Heart right ventricle (tissue), 16 donors: ENCODE data around the gene CHD6. TPM values are rescaled to one million over a fixed set of nuclear protein-coding genes. Genes with fewer than 3 reads are reported as not detected.
A peak's percentile ranks its signal among the peaks of the same experiment; 100 is the strongest.

ENCODE experiments used
- ATAC-seq, 8 donors: fragments of 200-7000 bp; cut with Tn5 transposase; one replicate each; pipeline ENCODE4 v1.9.1; 2020; ENCODE audit warnings: mild to moderate bottlenecking in 8 of 8, moderate library complexity in 8 of 8, moderate number of reproducible peaks in 1 of 8
- DNase-seq, 2 donors: peaks; one replicate each; pipeline ENCODE4 v3.0.0-alpha.2; 2020
- H3K27ac ChIP-seq, 10 donors: fragments of 200-600 bp; sonication (generic) in 2 of 10; one replicate each; pipeline versions ENCODE4 v1.5.0 to v1.8.0; 2020 to 2022; ENCODE audit warnings: mild to moderate bottlenecking in 3 of 10
- H3K27me3 ChIP-seq, 7 donors: fragments of 200-600 bp; one replicate each; pipeline ENCODE4 v1.8.0; 2021 to 2022; ENCODE audit warnings: mild to moderate bottlenecking in 2 of 7
- H3K36me3 ChIP-seq, 9 donors: fragments of 200-600 bp; sonication (generic) in 1 of 9; one replicate each; pipeline versions ENCODE4 v1.5.0 to v1.8.0; 2020 to 2022; ENCODE audit warnings: mild to moderate bottlenecking in 2 of 9
- H3K4me1 ChIP-seq, 9 donors: fragments of 200-600 bp; sonication (generic) in 1 of 9; one replicate each; pipeline versions ENCODE4 v1.5.0 to v1.8.0; 2020 to 2022; ENCODE audit warnings: mild to moderate bottlenecking in 4 of 9
- H3K4me3 ChIP-seq, 10 donors: fragments of 200-600 bp; sonication (generic) in 2 of 10; one replicate each; pipeline versions ENCODE4 v1.5.0 to v1.8.0; 2020 to 2022; ENCODE audit warnings: mild to moderate bottlenecking in 7 of 10, moderate library complexity in 2 of 10
- H3K9me3 ChIP-seq, 11 donors: fragments of 200-600 bp in 10 of 11; sonication (generic) in 2 of 11; one replicate each; pipeline versions ENCODE4 v1.5.0 to v1.8.0; 2013 to 2022; ENCODE audit warnings: mild to moderate bottlenecking in 2 of 11, control low read depth in 1 of 11, moderate library complexity in 1 of 11
- WGBS, 2 donors: extraction: QIAGEN DNeasy Blood & Tissue Kit; methylation state at CpG; one replicate each; pipeline ENCODE4 v1.1.7; 2013; ENCODE audit warnings: inconsistent platforms in 1 of 2; 5-methylcytosine and 5-hydroxymethylcytosine counted together
- intact Hi-C, 10 donors: fragments of 100-400 bp; cut with DNase I; formaldehyde crosslinking; loops; one replicate each; pipeline versions ENCODE4 v1.11.1 to v1.14.2; 2022
- polyA plus RNA-seq, 2 donors: library from polyadenylated mRNA; stranded (reverse); fragments of 200-250 nt; gene quantifications; one replicate each; pipeline ENCODE4 v1.2.3, GENCODE V29; 2013
- total RNA-seq, 10 donors: library from RNA; stranded (reverse); fragmentation: NEBNext Ultra II Directional in 3 of 10; extraction: Animal tissue kit (Norgen Biotek cat#: 25700) in 3 of 10; gene quantifications; one replicate each; pipeline versions ENCODE4 v1.2.1 to v1.2.4, GENCODE V29; 2021 to 2023
- TF ChIP-seq, protein P1 (sequence below), 9 donors: fragments of 200-600 bp; sonication (generic) in 2 of 9; IDR thresholded peaks; one replicate each; pipeline versions ENCODE4 v1.5.0 to v1.8.0; 2021 to 2022; ENCODE audit warnings: antibody characterized with exemption in 9 of 9, mild to moderate bottlenecking in 5 of 9, moderate library complexity in 1 of 9
- donor health status: Arrhythmogenic right ventricular cardiomyopathy.
- donor health status: ischemic (EF 13 %, LVEDD 7.1; RV severe dilation, severe dysfunction).
- donor health status: healthy with polysubstance abuse.
- donor health status: DM: no; HTN: yes; CAD: no.
- donor health status: DM: no; HTN: no; CAD: no.
- donor health status: ischemic (EF 25% LVEDD 6.9; RV normal size, moderate dysfunction).
- donor health status: ischemic (EF 25% LVEDD 5.7; RV mildly dilated, moderate dysfunction).
- donor health status: healthy.
- donor health status: DM: yes; HTN: yes; CAD: no.
- donor health status: Ischemic cardiomyopathy.
- donor health status: ischemic (EF 35%, LVEDD 5.7; RV mildly dilated, moderate dysfunction).
- donor health status: nonischemic (EF 11% LVEDD 7.7; RV severe dilation, severe dysfunction).
- donor health status: DM: yes; HTN: yes; CAD: no.
- donor health status: PGD.
- donor health status: ischemic (EF 29% LVEDD 5.4; RV normal size, mild dysfunction).
- donor health status: nonischemic (EF 23%, LVEDD 6.1; RV moderate dilation, normal function).

CHD6 gene
- total and polyA plus RNA-seq, 12 donors: 3.0 to 52.9 (median 39.5) TPM

DNA sequence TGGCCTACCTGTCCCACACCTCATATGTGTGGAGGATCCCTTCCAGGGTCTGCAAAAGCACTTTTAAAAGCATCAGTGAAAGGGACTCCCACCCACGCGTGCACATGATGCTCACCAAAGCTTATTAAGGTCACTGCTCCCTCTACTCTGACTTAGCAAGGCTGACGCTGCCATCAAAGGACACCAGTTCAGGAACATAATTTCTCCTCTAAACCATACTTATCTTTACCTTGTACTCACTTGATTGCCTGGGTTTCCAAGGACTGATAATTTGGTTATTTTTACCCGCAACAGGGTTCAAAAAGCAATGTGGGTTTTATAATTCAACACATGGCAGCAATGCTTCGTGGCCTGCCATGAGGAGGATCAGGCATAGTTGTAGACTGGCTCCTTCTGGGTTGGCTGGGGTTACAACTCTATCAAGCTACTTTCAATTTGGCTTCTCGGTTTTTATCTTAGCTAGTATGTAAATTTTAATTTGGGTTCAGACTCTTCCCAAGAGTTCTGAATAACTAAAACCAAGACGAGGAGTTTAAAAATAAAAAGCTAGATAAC lies 199.4 kb downstream of the CHD6 start:
- TF ChIP-seq, protein P1, sequence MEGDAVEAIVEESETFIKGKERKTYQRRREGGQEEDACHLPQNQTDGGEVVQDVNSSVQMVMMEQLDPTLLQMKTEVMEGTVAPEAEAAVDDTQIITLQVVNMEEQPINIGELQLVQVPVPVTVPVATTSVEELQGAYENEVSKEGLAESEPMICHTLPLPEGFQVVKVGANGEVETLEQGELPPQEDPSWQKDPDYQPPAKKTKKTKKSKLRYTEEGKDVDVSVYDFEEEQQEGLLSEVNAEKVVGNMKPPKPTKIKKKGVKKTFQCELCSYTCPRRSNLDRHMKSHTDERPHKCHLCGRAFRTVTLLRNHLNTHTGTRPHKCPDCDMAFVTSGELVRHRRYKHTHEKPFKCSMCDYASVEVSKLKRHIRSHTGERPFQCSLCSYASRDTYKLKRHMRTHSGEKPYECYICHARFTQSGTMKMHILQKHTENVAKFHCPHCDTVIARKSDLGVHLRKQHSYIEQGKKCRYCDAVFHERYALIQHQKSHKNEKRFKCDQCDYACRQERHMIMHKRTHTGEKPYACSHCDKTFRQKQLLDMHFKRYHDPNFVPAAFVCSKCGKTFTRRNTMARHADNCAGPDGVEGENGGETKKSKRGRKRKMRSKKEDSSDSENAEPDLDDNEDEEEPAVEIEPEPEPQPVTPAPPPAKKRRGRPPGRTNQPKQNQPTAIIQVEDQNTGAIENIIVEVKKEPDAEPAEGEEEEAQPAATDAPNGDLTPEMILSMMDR (IDR thresholded peaks at IDR 0.05): no peak
- intact Hi-C loops: loop anchor here in 4 of 10 donors (10.0 kb wide), 2 partner anchors 276 to 284 kb away; partner anchors contain the start of gene PLCG1 (in 3 of the 4)
- Histone ChIP-seq H3K27me3 (no peaks in the 10 kb centered on the region), H3K27ac (peak overlapping the region in 6 of 10 donors; percentile 19 to 64 (median 49)), H3K9me3 (no peaks in the 10 kb centered on the region), H3K4me3 (no peak overlapping the region), H3K4me1 (peaks cover 0 to 7% (median 0%) of the 10 kb centered on the region in 9 donors), H3K36me3 (peaks cover 3 to 100% (median 75%) of the 10 kb centered on the region in 9 donors)
- DNase-seq (no peak), ATAC-seq (peak in 7 of 8 donors; percentile 56 to 88 (median 83))
- WGBS, 2 donors: 62 to 71% methylated on average over 7 of the region's 7 CpGs

DNA sequence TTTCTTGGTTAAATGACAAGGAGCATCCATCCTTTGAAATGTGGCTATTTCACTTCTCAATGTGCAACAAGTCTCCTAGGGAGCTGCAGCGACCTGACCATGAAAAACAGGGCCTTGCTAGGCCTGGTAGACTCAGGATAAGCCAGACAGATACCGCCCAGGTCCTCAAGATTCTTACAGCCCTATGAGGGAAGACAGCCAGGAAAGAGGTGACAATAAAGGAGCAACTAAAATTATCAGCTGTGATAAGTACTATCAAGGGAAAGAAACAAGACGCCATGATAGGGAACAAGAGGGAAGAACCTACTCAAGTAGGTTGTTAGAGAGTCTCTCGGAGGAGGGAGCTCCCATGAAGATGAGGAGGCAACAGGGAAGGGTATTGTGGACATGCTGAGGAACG lies 200.1 kb downstream of the CHD6 start:
- Histone ChIP-seq H3K4me3 (no peak overlapping the region), H3K36me3 (peaks cover 3 to 100% (median 72%) of the 10 kb centered on the region in 9 donors), H3K4me1 (peaks cover 0 to 10% (median 3%) of the 10 kb centered on the region in 9 donors), H3K27me3 (no peaks in the 10 kb centered on the region), H3K9me3 (no peaks in the 10 kb centered on the region), H3K27ac (peak overlapping the region in 6 of 10 donors; percentile 20 to 59 (median 36))
- TF ChIP-seq, protein P1 (IDR thresholded peaks at IDR 0.05): no peak
- WGBS, 2 donors: 86 to 93% methylated on average over 5 of the region's 5 CpGs
- no peak for ATAC-seq
- intact Hi-C loops: loop anchor here in 4 of 10 donors (10.0 kb wide), 2 partner anchors 277 to 283 kb away; partner anchors contain the start of gene PLCG1 (in 3 of the 4)
- no peak for DNase-seq

DNA sequence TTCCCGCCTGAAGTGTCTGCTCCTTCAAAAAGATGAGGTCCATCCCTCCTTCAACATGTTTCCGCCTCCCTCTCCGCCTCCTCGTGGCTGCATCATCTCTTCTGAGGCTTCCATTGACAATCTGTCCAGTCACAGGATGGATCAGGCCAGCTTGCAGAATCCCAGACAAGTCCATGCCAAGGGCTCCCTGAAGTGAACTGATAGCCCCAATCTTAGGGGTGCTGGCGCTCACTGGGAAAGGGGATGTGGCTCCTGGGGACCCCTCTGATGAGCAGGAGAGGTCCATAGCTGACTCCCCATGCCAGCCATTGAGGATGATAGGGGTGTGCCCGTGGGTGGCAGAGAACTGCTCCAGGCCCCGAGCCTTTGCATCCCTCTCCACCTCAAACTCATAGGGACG lies 203.0 kb downstream of the CHD6 start:
- H3K36me3 ChIP-seq: peaks cover 0 to 97% (median 46%) of the 10 kb centered on the region in 9 donors
- H3K4me3 ChIP-seq: no peak overlapping the region
- no peaks in the 10 kb centered on the region for H3K27me3 ChIP-seq
- intact Hi-C loops: loop anchor here in 4 of 10 donors (10.0 kb wide), 2 partner anchors 280 kb away; partner anchors contain the start of gene PLCG1 (in 3 of the 4)
- DNase-seq (no peak), ATAC-seq (no peak)
- WGBS, 2 donors: 90 to 92% methylated on average over 8 of the region's 8 CpGs
- peaks cover 0 to 35% (median 18%) of the 10 kb centered on the region in 9 donors for H3K4me1 ChIP-seq
- TF ChIP-seq, protein P1 (IDR thresholded peaks at IDR 0.05): no peak
- no peak overlapping the region for H3K27ac ChIP-seq
- no peaks in the 10 kb centered on the region for H3K9me3 ChIP-seq

DNA sequence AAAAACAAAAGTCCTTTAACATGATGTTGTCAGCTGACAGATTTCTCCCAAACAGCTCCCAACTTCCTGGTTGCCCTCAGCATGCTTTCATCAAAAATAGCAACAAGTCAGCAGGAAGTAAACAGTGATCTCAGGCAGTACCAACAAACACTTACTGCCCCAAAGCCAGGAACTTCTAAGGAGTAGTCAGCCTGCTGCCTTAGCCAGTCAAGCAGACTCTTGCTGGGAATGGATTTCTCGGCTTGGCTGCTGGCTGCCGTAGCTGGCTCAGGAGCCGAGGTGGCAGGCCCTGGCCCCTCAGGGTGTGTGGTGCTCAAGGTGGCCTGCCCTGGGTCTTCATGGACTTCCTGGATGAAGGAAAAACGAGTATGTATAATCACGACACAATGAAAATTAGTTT lies 205.0 kb downstream of the CHD6 start:
- Histone ChIP-seq H3K27me3 (no peaks in the 10 kb centered on the region), H3K27ac (peak overlapping the region in 5 of 10 donors; percentile 16 to 92 (median 59)), H3K36me3 (peaks cover 0 to 95% (median 44%) of the 10 kb centered on the region in 9 donors), H3K4me1 (peaks cover 0 to 49% (median 31%) of the 10 kb centered on the region in 9 donors), H3K9me3 (no peaks in the 10 kb centered on the region), H3K4me3 (no peak overlapping the region)
- TF ChIP-seq, protein P1 (IDR thresholded peaks at IDR 0.05): no peak
- intact Hi-C loops: loop anchor here in 9 of 10 donors (5.0 to 10.0 kb wide), 8 partner anchors 51 to 282 kb away; partner anchors contain the start of genes LPIN3 (in 5 of the 9) and PLCG1 (in 3 of the 9)
- DNase-seq: no peak
- WGBS, 2 donors: 86 to 90% methylated on average over 5 of the region's 5 CpGs
- peak in 1 of 8 donors; percentile 33 for ATAC-seq
